OCI-LY1 (cell line): ENCODE results near the gene TRO.

Source experiments
- H2AFZ ChIP-seq: fragments of 200-600 bp; sonication (generic), shearing (Covaris generic); 2 replicates; pipeline ENCODE4 v1.6.0; 2014; ENCODE audit warnings: antibody characterized with exemption, mild to moderate bottlenecking, low read length
- H3F3A ChIP-seq: fragments of 200-600 bp; sonication (generic), shearing (Covaris generic); 2 replicates; pipeline ENCODE4 v1.6.0; 2014; ENCODE audit warnings: mild to moderate bottlenecking, antibody characterized with exemption, low read length, moderate library complexity; ENCODE audit not compliant: insufficient read depth
- H3K27ac ChIP-seq: fragments of 200-600 bp; sonication (generic); 2 replicates; pipeline ENCODE4 v1.5.1; 2014; ENCODE audit warnings: low read length, mixed run types, mild to moderate bottlenecking, low read depth; ENCODE audit not compliant: poor library complexity, severe bottlenecking
- H3K27me3 ChIP-seq: fragments of 200-600 bp; sonication (generic); 2 replicates; pipeline ENCODE4 v1.6.0; 2014; ENCODE audit warnings: antibody characterized with exemption, mild to moderate bottlenecking, low read length, moderate library complexity; ENCODE audit not compliant: insufficient read depth
- H3K36me3 ChIP-seq: fragments of 200-600 bp; sonication (generic); 2 replicates; pipeline ENCODE4 v1.6.1; 2014; ENCODE audit warnings: mild to moderate bottlenecking, antibody characterized with exemption, low read length, moderate library complexity, mixed read lengths; ENCODE audit not compliant: insufficient read depth
- H3K4me1 ChIP-seq: fragments of 200-600 bp; sonication (generic); 2 replicates; pipeline ENCODE4 v1.5.1; 2014; ENCODE audit warnings: mild to moderate bottlenecking, low read length, moderate library complexity; ENCODE audit not compliant: insufficient read depth, severe bottlenecking
- H3K4me2 ChIP-seq: fragments of 200-600 bp; sonication (generic), shearing (Covaris generic); 2 replicates; pipeline ENCODE4 v1.6.1; 2014; ENCODE audit warnings: low read length
- H3K4me3 ChIP-seq: fragments of 200-600 bp; sonication (generic); 2 replicates; pipeline ENCODE4 v1.5.1; 2014; ENCODE audit warnings: low read length, low read depth, mild to moderate bottlenecking, mixed read lengths; ENCODE audit not compliant: poor library complexity, severe bottlenecking
- H3K79me2 ChIP-seq: fragments of 200-600 bp; shearing (Covaris generic); 2 replicates; pipeline ENCODE4 v1.6.1; 2016; ENCODE audit warnings: mixed run types, low read length, mixed read lengths; ENCODE audit not compliant: insufficient read depth
- H3K9ac ChIP-seq: fragments of 200-600 bp; sonication (generic), shearing (Covaris generic); 2 replicates; pipeline ENCODE4 v1.6.1; 2014; ENCODE audit warnings: mild to moderate bottlenecking, low read length, mixed read lengths
- H3K9me2 ChIP-seq: fragments of 200-600 bp; sonication (generic), shearing (Covaris generic); 2 replicates; pipeline ENCODE4 v1.6.1; 2014; ENCODE audit warnings: low read depth, mild to moderate bottlenecking, low read length, mixed read lengths
- H3K9me3 ChIP-seq: fragments of 200-600 bp; shearing (Covaris generic); 2 replicates; pipeline ENCODE4 v1.6.1; 2014; ENCODE audit warnings: low read length, mixed read lengths
- H4K20me1 ChIP-seq: fragments of 200-600 bp; sonication (generic), shearing (Covaris generic); 2 replicates; pipeline ENCODE4 v1.6.0; 2016; ENCODE audit warnings: mild to moderate bottlenecking, low read length; ENCODE audit not compliant: insufficient read depth
- CTCF ChIP-seq: fragments of 200-600 bp; sonication (generic), shearing (Covaris generic); IDR thresholded peaks from 2 replicates; pipeline ENCODE4 v1.5.1; 2017; ENCODE audit warnings: mild to moderate bottlenecking, antibody characterized with exemption, low read length, moderate library complexity, mixed read lengths
- EZH2 ChIP-seq: fragments of 200-600 bp; sonication (generic), shearing (Covaris generic); IDR thresholded peaks from 2 replicates; pipeline ENCODE4 v1.8.0; 2017; ENCODE audit warnings: borderline replicate concordance, mixed run types, mild to moderate bottlenecking, antibody characterized with exemption, low read length, moderate library complexity, mixed read lengths

Gene TRO

GRCh38 chrX:54935306-54935705, 14.7 kb downstream of the TRO start:
- no peak overlapping the region for H2AFZ ChIP-seq
- no peak overlapping the region for H3K4me3 ChIP-seq
- H3K36me3 ChIP-seq = no peaks in the 10 kb centered on the region
- no peaks in the 10 kb centered on the region for H3K4me1 ChIP-seq
- H3K4me2 ChIP-seq = no peak overlapping the region
- no peaks in the 10 kb centered on the region for H3K9me3 ChIP-seq
- TF ChIP-seq EZH2 (no peak), CTCF (no peak)
- H3K27me3 ChIP-seq = no peaks in the 10 kb centered on the region
- H3F3A ChIP-seq = no peaks in the 10 kb centered on the region
- H3K27ac ChIP-seq = no peak overlapping the region
- H3K9ac ChIP-seq = no peak overlapping the region
- no peaks in the 10 kb centered on the region for H4K20me1 ChIP-seq
- H3K79me2 ChIP-seq = no peaks in the 10 kb centered on the region
- H3K9me2 ChIP-seq = no peaks in the 10 kb centered on the region

- H3K79me2 ChIP-seq = no peaks in the 10 kb centered on the region
- H3K36me3 ChIP-seq = no peaks in the 10 kb centered on the region
- H3K4me1 ChIP-seq = no peaks in the 10 kb centered on the region
- H3K9me2 ChIP-seq = no peaks in the 10 kb centered on the region
- no peaks in the 10 kb centered on the region for H3F3A ChIP-seq
- H3K27ac ChIP-seq = no peak overlapping the region
- H3K4me2 ChIP-seq = no peak overlapping the region
- no peaks in the 10 kb centered on the region for H3K27me3 ChIP-seq
- H4K20me1 ChIP-seq = no peaks in the 10 kb centered on the region
- no peak overlapping the region for H3K4me3 ChIP-seq
- H2AFZ ChIP-seq = no peak overlapping the region
- TF ChIP-seq CTCF (no peak), EZH2 (no peak)
- no peaks in the 10 kb centered on the region for H3K9me3 ChIP-seq
- no peak overlapping the region for H3K9ac ChIP-seq
Observed at GRCh38 chrX:54937416-54937815, 16.8 kb downstream of the TRO start.

- H3K27me3 ChIP-seq = no peaks in the 10 kb centered on the region
- no peak overlapping the region for H3K4me3 ChIP-seq
- no peaks in the 10 kb centered on the region for H3K9me3 ChIP-seq
- TF ChIP-seq CTCF = no peak
- TF ChIP-seq EZH2 = no peak
- no peaks in the 10 kb centered on the region for H4K20me1 ChIP-seq
- H3K4me2 ChIP-seq = no peak overlapping the region
- H3K36me3 ChIP-seq = no peaks in the 10 kb centered on the region
- H3K9me2 ChIP-seq = no peaks in the 10 kb centered on the region
- no peak overlapping the region for H2AFZ ChIP-seq
- no peaks in the 10 kb centered on the region for H3F3A ChIP-seq
- no peak overlapping the region for H3K27ac ChIP-seq
- no peaks in the 10 kb centered on the region for H3K79me2 ChIP-seq
- H3K9ac ChIP-seq = no peak overlapping the region
- H3K4me1 ChIP-seq = no peaks in the 10 kb centered on the region
Observed at GRCh38 chrX:54944816-54945215, 24.2 kb downstream of the TRO start.
